ENCODE results near the gene PNMT. TPM values are rescaled to one million over a fixed set of nuclear protein-coding genes. Genes with fewer than 3 reads are reported as not detected.
"Not testable (repeated sequence)": the region's sequence is repeated elsewhere in the genome, so short reads cannot be mapped to it uniquely, and the experiment has no call there.

PNMT gene
- polyA plus RNA-seq, 1 donor: 2.1 TPM

DNA sequence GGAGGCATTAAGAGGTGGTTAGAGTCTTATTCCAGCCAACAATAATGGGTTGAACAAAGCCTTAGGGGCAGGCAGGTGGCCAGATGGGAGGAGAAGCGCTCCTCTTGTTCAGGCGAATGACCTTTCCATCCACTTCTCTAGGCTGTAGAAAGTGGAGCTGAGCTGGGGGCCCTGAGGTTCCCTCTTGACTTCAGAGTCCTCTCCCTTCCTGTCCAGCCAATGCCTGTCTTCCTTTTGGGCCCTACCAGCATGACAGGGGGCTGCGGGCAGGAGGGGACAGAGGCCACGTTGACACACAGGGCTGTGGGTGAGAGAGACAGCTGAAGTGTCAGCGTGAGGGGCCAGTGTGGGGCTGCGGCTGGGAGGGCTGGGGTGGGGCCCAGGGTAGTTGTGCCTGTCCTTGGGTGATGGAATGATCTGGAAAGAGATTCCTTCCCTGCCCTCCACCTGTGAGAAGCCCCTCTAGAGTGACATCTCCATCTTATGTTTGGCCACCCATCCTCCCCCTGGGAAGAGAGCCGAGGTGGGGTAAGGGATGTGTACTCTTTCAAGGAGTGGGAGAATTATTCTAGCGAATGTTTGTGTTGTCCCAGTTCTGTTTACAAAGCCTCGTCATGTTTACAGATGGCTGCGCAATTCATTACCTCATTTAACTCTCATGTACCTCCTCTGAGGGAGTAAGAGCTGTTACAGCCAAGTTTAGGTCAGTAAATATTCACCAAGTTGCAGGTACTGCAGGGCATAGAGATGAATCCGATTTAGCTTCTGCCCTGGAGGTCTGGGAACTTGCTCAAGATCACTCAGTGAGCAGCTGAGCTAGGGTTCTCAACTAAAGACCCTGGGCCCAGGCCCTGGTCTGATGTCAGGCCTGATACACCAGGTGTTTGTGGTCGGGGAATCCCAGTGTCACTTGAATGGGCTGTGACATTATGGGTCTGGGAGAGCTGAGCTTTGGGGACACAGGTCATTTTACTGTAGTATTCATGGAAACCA is 34.9 kb downstream of the PNMT start:
- Histone ChIP-seq H3K4me1 (ENCODE audit: control insufficient read depth, insufficient read depth, low read length) (peaks cover 51% of the 10 kb centered on the region), H3K27me3 (ENCODE audit: control insufficient read depth, insufficient read depth, low read length) (no peaks in the 10 kb centered on the region), H3K4me3 (ENCODE audit: low read length) (no peak overlapping the region), H3K27ac (ENCODE audit: low read length) (peak overlapping the region; percentile 28), H3K36me3 (ENCODE audit: control insufficient read depth, insufficient read depth, low read length) (peaks cover 42% of the 10 kb centered on the region), H3K9me3 (ENCODE audit: control insufficient read depth, low read depth, low read length) (no peaks in the 10 kb centered on the region)
- peak in 1 of 2 donors; percentile 65 for DNase-seq
- no CpG with 5 or more reads among the region's 12 CpGs for WGBS (ENCODE audit: insufficient coverage, low lambda C conversion rate)

DNA sequence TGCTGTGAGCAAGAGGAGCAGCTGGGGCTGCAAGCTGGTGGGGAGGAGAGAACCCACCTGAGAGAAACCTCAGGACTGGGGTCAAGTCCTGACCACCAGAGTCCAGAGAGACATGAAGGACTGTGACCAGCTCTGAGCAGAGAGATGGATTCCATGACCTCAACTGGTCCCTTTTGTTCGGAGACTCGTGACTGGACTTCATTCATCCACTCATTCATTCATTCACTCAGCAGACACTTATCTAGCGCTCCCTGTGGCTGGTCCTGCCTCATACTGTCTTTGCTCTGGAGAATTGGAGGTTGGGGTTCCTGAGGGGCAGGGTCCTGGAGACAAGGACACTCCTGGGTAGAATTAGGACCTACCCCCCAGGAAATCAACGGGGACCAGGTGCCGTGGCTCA is 35.7 kb downstream of the PNMT start:
- no peak for DNase-seq
- Histone ChIP-seq H3K9me3 (ENCODE audit: control insufficient read depth, low read depth, low read length) (no peaks in the 10 kb centered on the region), H3K4me3 (ENCODE audit: low read length) (no peak overlapping the region), H3K27ac (ENCODE audit: low read length) (no peak overlapping the region), H3K36me3 (ENCODE audit: control insufficient read depth, insufficient read depth, low read length) (peaks cover 49% of the 10 kb centered on the region), H3K4me1 (ENCODE audit: control insufficient read depth, insufficient read depth, low read length) (peaks cover 51% of the 10 kb centered on the region), H3K27me3 (ENCODE audit: control insufficient read depth, insufficient read depth, low read length) (no peaks in the 10 kb centered on the region)
- WGBS (ENCODE audit: insufficient coverage, low lambda C conversion rate): no CpG with 5 or more reads among the region's 5 CpGs

DNA sequence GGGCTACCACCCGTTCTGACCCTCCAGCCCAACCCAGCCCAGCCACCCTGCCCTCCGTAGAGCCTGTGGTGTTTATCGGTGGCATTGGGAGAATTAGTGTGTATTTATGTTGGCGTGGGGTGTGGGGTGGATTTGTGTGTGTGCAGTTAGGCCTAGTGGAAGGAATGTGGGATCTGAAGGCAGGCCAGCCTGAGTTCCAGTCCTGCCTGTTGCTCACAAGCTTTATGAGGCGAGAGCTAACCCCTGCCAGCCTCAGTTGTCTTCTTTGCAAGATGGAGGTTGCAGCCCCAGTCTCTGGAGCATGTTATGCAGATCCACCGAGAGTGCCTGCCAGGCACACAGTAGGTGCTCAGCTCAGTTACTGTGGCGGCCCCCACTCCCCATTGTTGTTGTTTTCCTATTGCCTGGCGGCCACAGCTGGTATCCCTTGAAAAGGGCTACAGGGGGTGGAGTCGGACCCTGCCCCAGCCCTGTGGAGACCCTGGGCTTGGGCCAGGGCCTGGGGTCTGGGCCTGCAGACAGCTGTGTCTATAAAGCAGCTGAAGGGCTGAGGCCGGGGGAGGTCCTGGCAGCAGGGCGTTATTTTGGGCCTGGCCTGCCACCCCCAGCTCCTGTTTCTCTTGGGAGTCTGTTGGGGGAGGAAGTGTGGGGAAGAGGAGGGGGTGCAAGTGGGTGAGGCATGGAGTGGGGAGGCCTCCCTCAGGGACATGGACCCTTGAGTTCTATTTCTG is 36.7 kb downstream of the PNMT start:
- Histone ChIP-seq H3K36me3 (ENCODE audit: control insufficient read depth, insufficient read depth, low read length) (peaks cover 59% of the 10 kb centered on the region), H3K27me3 (ENCODE audit: control insufficient read depth, insufficient read depth, low read length) (no peaks in the 10 kb centered on the region), H3K27ac (ENCODE audit: low read length) (peak overlapping the region; percentile 30), H3K4me1 (ENCODE audit: control insufficient read depth, insufficient read depth, low read length) (peaks cover 45% of the 10 kb centered on the region), H3K4me3 (ENCODE audit: low read length) (no peak overlapping the region), H3K9me3 (ENCODE audit: control insufficient read depth, low read depth, low read length) (no peaks in the 10 kb centered on the region)
- no peak for DNase-seq
- WGBS (ENCODE audit: insufficient coverage, low lambda C conversion rate): no CpG with 5 or more reads among the region's 11 CpGs

DNA sequence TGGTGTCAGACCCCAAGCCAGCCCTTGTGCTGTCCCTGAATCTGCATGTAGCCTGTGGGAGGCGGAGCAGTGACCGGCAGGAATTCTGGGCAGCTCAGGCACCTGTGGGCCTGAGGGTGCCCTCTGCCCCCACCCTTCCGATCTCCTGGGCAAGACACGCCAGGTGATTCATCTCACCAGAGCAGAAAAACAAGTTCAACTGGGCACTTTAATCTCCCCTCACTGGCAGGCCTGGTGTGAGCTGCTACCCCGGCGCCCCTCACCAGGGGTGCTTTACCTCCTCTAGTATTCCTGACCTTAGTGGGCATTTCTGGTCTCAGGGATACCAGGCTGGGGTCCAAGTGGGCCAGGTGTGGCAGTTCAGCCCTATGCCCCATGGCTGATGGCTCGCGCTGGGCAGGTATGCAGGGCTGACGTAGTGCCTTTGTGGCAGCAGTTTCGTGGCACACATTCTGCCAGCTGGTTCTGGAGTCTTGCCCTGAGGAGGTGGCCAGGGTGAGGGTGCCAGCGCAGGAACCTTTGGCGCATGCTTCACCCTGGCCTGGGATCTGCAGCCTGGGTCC is 37.6 kb downstream of the PNMT start:
- no CpG with 5 or more reads among the region's 12 CpGs for WGBS (ENCODE audit: insufficient coverage, low lambda C conversion rate)
- peak overlapping the region; percentile 30 for H3K27ac ChIP-seq (ENCODE audit: low read length)
- no peak overlapping the region for H3K4me3 ChIP-seq (ENCODE audit: low read length)
- DNase-seq: peak; percentile 37 to 62
- H3K36me3 ChIP-seq (ENCODE audit: control insufficient read depth, insufficient read depth, low read length): peaks cover 68% of the 10 kb centered on the region
- H3K27me3 ChIP-seq (ENCODE audit: control insufficient read depth, insufficient read depth, low read length): no peaks in the 10 kb centered on the region
- peaks cover 45% of the 10 kb centered on the region for H3K4me1 ChIP-seq (ENCODE audit: control insufficient read depth, insufficient read depth, low read length)
- H3K9me3 ChIP-seq (ENCODE audit: control insufficient read depth, low read depth, low read length): no peaks in the 10 kb centered on the region

DNA sequence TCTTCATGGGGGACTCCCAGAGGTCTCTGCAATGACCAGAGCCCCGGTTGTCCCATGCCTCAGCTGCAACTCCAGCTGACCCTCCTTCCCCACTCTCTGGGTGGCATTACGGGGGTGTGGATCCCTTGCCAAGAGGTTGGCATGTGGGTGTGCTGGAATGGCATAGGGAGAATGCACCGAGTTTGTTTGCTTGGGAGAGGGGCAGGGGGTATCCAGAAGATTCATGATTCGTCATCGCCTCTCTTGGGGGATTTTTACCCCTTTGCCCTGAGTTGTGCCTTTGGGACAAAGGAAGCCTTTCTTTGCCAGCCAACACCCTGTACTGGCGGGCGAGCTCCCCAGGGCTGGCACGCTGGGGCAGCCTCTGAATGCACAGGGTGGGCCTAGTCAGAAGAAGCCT is 38.1 kb downstream of the PNMT start:
- no peak for DNase-seq
- H3K27me3 ChIP-seq (ENCODE audit: control insufficient read depth, insufficient read depth, low read length): no peaks in the 10 kb centered on the region
- peaks cover 45% of the 10 kb centered on the region for H3K4me1 ChIP-seq (ENCODE audit: control insufficient read depth, insufficient read depth, low read length)
- H3K4me3 ChIP-seq (ENCODE audit: low read length): no peak overlapping the region
- H3K9me3 ChIP-seq (ENCODE audit: control insufficient read depth, low read depth, low read length): no peaks in the 10 kb centered on the region
- no peak overlapping the region for H3K27ac ChIP-seq (ENCODE audit: low read length)
- H3K36me3 ChIP-seq (ENCODE audit: control insufficient read depth, insufficient read depth, low read length): peaks cover 73% of the 10 kb centered on the region
- WGBS (ENCODE audit: insufficient coverage, low lambda C conversion rate): no CpG with 5 or more reads among the region's 8 CpGs

DNA sequence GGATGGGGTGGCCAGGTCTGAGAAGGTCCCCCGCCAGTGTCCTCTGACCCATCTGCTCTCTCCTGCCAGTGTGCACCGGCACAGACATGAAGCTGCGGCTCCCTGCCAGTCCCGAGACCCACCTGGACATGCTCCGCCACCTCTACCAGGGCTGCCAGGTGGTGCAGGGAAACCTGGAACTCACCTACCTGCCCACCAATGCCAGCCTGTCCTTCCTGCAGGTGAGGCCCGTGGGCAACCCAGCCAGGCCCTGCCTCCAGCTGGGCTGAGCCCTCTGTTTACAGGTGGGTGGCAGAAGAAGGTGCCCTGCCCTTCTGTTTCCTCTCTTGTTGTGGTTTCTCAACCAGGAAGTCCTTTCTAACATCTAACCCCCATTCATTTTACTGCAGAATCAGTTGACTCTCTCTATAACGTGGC is 38.7 kb downstream of the PNMT start:
- no CpG with 5 or more reads among the region's 7 CpGs for WGBS (ENCODE audit: insufficient coverage, low lambda C conversion rate)
- Histone ChIP-seq H3K27ac (ENCODE audit: low read length) (no peak overlapping the region), H3K4me3 (ENCODE audit: low read length) (no peak overlapping the region), H3K36me3 (ENCODE audit: control insufficient read depth, insufficient read depth, low read length) (peaks cover 77% of the 10 kb centered on the region), H3K9me3 (ENCODE audit: control insufficient read depth, low read depth, low read length) (no peaks in the 10 kb centered on the region), H3K27me3 (ENCODE audit: control insufficient read depth, insufficient read depth, low read length) (no peaks in the 10 kb centered on the region), H3K4me1 (ENCODE audit: control insufficient read depth, insufficient read depth, low read length) (peaks cover 42% of the 10 kb centered on the region)
- DNase-seq: no peak

DNA sequence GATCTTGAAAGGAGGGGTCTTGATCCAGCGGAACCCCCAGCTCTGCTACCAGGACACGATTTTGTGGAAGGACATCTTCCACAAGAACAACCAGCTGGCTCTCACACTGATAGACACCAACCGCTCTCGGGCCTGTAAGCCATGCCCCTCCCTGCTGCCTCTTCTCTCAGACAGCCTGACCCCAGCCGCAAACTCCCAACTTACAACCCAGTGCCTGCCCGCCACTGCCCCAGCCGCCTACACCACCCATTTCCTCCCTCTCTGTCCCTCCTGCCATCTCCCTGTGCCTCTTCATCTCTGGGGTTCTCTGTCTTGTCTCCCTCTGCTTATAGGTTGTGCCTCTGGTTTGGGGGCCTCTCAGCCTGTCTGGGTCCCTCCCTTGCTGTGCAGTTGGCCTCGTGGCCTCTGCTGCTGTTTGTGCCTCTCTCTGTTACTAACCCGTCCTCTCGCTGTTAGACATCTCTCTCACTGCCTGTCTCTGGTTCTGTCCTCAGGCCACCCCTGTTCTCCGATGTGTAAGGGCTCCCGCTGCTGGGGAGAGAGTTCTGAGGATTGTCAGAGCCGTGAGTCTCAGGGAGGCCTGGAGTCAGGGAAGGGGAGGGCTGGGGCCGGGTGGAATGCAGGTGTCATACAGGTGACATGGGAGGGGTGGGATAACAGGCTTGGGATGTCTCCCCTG is 41.2 kb downstream of the PNMT start:
- H3K4me3 ChIP-seq (ENCODE audit: low read length): no peak overlapping the region
- WGBS (ENCODE audit: insufficient coverage, low lambda C conversion rate): no CpG with 5 or more reads among the region's 14 CpGs
- H3K36me3 ChIP-seq (ENCODE audit: control insufficient read depth, insufficient read depth, low read length): peaks cover 88% of the 10 kb centered on the region

DNA sequence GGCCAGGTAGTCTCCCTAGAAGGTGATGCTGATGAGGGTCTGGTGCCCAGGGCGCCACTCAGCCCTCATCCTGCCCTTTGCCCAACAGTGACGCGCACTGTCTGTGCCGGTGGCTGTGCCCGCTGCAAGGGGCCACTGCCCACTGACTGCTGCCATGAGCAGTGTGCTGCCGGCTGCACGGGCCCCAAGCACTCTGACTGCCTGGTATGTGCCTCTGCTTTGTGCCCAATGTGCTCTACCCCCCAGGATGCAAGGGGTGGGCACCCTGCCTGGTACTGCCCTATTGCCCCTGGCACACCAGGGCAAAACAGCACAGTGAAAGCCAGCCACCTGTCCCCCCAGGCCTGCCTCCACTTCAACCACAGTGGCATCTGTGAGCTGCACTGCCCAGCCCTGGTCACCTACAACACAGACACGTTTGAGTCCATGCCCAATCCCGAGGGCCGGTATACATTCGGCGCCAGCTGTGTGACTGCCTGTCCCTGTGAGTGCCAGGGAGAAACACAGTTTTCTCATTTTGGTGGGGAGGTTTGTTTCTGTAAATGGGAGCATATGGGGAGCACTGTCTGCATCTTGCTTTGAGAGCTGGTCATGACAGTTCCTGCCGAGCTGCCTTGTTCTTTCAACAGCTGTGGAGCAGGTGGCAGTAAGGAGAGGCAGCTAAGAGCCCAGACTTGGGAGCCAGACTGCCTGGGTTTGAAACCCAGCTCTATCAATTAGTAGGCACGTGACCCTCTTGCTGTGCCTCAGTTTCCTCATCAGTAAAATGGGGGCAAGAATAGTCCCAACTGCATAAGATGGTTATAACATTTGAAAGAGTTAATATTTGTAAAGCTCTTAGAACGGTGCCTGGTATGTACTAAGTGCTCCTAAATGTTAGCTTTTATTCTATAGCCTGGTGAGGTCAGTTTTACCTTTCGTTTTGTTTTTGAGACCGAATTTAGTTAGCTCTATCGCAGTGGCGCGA is 42.0 kb downstream of the PNMT start:
- H3K9me3 ChIP-seq (ENCODE audit: control insufficient read depth, low read depth, low read length): no peaks in the 10 kb centered on the region
- peaks cover 11% of the 10 kb centered on the region for H3K4me1 ChIP-seq (ENCODE audit: control insufficient read depth, insufficient read depth, low read length)
- no peak for DNase-seq
- H3K27ac ChIP-seq (ENCODE audit: low read length): no peak overlapping the region
- H3K36me3 ChIP-seq (ENCODE audit: control insufficient read depth, insufficient read depth, low read length): peaks cover 91% of the 10 kb centered on the region
- no CpG with 5 or more reads among the region's 20 CpGs for WGBS (ENCODE audit: insufficient coverage, low lambda C conversion rate)
- H3K27me3 ChIP-seq (ENCODE audit: control insufficient read depth, insufficient read depth, low read length): no peaks in the 10 kb centered on the region
- no peak overlapping the region for H3K4me3 ChIP-seq (ENCODE audit: low read length)

More for the DNA sequence above, 41.2 kb downstream of the PNMT start:
- Histone ChIP-seq H3K9me3 (ENCODE audit: control insufficient read depth, low read depth, low read length) (no peaks in the 10 kb centered on the region), H3K4me1 (ENCODE audit: control insufficient read depth, insufficient read depth, low read length) (peaks cover 19% of the 10 kb centered on the region), H3K27ac (ENCODE audit: low read length) (no peak overlapping the region), H3K27me3 (ENCODE audit: control insufficient read depth, insufficient read depth, low read length) (no peaks in the 10 kb centered on the region)
- DNase-seq: no peak

DNA sequence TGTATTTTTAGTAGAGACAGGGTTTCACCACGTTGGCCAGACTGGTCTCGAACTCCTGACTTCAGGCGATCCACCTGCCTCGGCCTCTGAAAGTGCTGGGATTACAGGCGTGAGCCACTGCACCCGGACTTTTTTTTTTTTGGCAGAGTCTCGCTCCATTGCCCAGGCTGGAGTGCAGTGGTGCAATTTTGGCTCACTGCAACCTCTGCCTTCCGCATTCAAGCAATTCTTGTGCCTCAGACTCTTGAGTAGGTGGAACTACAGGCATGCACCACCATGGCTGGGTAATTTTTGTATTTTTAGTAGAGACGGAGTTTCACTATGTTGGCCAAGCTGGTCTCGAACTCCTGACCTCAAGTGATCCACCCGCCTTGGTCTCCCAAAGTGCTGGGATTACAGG is 42.8 kb downstream of the PNMT start:
- H3K9me3 ChIP-seq (ENCODE audit: control insufficient read depth, low read depth, low read length); H3K27me3 ChIP-seq (ENCODE audit: control insufficient read depth, insufficient read depth, low read length); H3K4me1 ChIP-seq (ENCODE audit: control insufficient read depth, insufficient read depth, low read length); H3K27ac ChIP-seq (ENCODE audit: low read length); DNase-seq; H3K4me3 ChIP-seq (ENCODE audit: low read length): not testable (repeated sequence)
- H3K36me3 ChIP-seq (ENCODE audit: control insufficient read depth, insufficient read depth, low read length): peaks cover 92% of the 10 kb centered on the region
- WGBS (ENCODE audit: insufficient coverage, low lambda C conversion rate): no CpG with 5 or more reads among the region's 11 CpGs

Data from large intestine (tissue), 3 donors.